Activated CD4-positive, CD25-positive, alpha-beta regulatory T cell treated with anti-CD3 and anti-CD28 coated beads, Interleukin-2, amount 50 U/mL, for 24 hours (primary cell): Measurements from ENCODE around the gene SPP1.
A peak's percentile ranks its signal among the peaks of the same experiment; 100 is the strongest.
"Not testable (repeated sequence)": the region's sequence is repeated elsewhere in the genome, so short reads cannot be mapped to it uniquely, and the experiment has no call there.

Experiments
- ATAC-seq, 2 donors: fragments of 150-1000 bp; cut with Tn5 transposase; one replicate each; pipeline ENCODE4 v1.10.0; 2021; ENCODE audit warnings: mild to moderate bottlenecking in 1 of 2, moderate library complexity in 1 of 2

SPP1 gene

DNA sequence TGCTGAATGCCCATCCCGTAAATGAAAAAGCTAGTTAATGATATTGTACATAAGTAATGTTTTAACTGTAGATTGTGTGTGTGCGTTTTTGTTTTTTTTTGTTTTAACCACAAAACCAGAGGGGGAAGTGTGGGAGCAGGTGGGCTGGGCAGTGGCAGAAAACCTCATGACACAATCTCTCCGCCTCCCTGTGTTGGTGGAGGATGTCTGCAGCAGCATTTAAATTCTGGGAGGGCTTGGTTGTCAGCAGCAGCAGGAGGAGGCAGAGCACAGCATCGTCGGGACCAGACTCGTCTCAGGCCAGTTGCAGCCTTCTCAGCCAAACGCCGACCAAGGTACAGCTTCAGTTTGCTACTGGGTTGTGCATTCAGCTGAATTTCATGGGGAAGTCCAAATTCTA lies at the start of gene SPP1:
SPP1 (plus strand) TSS at position 249 of the 400 bp plus-strand sequence. CDS start 1,182 bp downstream, outside the sequence.
- ATAC-seq = peak in 1 of 2 donors; percentile 48

DNA sequence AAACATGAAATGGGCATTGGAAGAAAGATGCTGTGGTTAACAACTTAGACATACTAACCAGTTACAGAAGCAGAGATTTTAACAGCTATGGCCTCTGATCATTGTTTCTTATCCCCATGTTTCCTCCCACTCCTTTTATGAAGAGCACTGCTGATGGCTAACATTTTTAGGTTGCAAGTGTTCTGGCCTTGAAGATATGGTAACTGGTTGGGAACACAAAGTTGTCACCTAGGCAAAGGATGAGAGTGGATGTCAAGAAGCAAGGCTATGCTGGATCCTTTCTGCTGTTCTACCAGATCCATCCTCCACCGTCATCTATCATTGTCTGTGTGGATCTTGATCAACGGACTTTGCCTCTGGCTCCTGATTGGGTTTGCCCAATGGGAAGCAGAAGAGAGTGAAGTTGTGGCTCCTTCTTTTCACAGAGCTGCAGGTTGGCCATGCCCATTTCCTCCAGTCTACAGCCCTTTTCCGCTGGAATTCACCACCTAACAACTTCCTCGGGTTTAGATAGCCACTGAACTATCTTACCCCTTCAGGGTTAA lies 48.9 kb upstream of the SPP1 start:
- no peak for ATAC-seq

DNA sequence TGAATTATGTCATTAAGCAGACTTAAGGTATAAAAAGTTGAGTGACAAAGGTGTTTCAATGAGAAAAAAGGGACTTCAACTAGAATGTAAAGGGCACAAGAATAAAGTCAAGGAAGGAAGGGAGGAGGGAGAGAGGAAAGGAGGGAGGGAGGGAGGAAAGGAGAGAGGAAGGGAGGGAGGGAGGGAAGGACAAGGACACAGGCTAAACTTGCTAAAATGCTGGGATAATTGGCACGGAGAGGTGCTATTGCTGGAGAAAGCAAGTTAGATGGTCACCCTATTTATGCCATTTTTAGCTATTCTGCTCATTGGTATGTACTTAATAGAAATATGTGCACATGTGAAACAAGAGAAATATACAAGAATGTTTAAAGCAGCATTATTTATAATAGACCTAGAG lies 44.9 kb upstream of the SPP1 start:
- no peak for ATAC-seq

DNA sequence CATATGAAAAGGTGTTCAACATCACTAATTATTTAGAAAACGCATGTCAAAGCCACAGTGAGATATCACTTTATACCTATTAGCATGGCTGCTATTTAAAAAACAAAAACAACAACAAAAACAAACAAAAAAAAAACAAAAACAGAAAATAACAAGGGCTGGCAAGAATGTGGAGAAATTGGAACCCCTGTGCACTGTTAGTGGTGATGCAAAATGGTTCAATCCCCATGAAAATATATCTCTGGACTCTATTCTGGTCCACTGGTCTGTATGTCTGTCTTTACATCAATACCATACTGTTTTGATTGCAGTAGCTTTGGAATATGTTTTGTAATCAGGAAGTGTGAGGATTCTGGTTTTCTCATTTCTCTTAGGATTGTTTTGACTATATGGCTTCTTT lies 43.6 kb upstream of the SPP1 start:
- ATAC-seq = no peak

DNA sequence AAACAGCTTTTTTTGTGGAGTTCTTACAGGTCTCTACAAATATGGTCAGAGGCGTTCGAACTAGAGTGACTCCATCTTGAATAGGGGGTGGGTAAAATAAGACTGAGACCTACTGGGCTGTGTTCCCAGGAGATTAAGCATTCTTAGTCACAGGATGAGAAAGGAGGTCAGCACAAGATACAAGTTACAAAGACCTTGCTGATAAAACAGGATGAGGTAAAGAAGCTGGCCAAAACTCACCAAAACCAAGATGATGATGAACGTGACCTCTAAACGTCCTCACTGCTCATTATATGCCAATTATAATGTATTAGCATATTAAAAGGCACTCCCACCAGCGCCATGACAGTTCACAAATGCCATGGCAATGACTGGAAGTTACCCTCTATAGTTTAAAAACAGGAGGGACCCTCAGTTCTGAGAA lies 42.8 kb upstream of the SPP1 start:
- no peak for ATAC-seq

DNA sequence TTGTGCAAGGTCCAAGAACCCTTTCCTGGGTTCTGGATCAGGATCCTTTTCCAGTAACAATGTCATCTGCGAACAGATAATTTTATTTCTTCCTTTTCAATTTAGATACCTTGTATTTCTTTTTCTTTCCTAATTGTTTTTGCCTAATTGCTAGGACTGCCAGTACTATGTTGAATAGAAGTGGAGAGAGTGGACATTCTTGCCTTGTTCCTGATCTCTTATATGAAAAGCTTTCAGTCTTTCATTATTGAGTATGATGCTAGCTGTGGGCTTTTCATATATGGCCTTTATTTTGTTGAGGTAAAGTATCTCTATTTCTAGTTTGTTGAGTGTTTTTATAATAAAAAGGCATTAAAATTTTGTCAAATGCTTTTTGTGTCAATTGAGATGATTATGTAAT lies 42.2 kb upstream of the SPP1 start:
- ATAC-seq = no peak

DNA sequence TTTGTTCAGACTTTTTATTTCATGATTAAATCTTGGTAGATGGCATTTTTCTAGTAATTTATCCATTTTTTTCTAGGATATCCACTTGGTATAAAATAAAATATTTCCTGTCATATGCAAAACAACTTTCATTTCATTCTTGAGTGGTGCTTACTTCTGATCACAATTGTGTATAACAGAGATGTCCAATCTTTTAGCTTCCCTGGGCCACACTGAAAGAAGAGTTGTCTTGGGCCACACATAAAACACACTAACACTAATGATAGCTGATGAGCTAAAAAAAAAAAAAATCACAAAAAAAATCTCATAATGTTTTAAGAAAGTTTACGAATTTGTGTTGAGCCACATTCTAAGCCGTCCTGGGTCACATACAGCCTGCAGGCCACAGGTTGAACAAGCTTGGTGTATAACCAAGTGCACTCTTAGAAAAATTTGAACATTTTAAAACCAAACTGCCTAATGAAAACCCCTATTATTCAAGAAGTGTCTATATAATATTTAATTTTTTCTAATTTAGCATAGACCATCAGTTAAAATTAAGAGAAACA lies 41.3 kb upstream of the SPP1 start:
- no peak for ATAC-seq

DNA sequence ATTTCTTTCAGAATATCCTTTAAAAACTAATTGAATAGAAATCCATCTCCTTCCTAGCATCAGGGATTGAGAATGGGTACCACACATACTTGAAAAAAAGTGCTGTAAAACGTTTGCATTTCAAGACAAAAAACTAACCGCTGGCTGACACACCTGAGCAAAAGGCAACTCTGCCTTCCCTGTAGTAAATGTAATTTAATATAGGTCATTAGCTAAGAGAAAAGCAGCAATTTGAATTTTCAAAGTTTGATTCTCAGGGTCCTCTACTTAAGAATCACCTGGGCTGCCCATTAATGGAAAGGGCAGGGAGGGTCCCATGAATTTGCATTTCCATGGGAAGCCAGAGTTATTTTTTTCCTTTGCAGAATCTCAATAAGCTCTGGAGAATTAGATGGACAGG lies 40.5 kb upstream of the SPP1 start:
- ATAC-seq = no peak

DNA sequence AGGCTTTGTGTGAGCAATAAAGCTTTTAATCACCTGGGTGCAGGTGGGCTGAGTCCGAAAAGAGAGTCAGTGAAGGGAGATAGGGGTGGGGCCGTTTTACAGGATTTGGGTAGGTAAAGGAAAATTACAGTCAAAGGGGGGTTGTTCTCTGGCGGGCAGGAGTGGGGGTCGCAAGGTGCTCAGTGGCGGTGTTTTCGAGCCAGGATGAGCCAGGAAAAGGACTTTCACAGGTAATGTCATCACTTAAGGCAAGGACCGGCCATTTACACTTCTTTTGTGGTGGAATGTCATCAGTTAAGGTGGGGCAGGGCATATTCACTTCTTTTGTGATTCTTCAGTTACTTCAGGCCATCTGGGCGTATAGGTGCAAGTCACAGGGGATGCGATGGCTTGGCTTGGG lies 39.6 kb upstream of the SPP1 start:
- not testable (repeated sequence) for ATAC-seq

DNA sequence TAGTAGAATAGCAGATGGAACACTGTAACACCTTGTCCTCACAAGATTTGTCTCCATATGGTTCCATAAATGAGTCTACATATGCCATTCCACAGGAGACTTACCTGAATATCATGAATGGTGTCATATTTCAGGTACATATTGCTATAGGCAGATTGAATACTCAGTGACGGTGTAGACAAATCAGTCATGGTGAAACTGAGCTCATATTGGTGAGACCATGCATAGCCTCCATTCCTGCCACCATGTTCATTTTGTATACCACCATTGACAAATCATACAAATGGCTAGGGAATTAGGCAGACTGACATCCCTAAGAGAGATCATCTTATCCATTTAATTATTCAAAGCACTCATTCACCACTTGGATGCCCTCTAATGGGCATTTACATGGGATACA lies 38.0 kb upstream of the SPP1 start:
- ATAC-seq = no peak

DNA sequence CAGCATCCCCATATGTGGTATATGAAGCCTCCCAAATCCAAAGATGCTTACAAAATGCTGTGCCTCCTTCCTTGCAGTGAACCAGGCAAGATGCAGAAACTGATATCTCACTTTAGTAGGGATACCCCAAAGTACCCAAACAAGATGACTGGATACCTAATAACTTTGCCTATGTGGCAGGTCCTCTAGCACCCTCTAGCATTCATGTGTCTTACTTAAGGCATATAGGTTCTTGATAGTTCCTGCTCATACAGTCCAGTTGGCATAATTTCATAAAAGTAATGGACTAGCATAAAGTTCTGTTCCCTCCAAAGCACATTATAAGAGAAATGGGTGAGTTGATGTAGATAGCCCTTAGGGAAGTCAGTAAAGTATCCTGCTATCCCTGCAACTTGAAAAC lies 36.8 kb upstream of the SPP1 start:
- ATAC-seq = no peak

DNA sequence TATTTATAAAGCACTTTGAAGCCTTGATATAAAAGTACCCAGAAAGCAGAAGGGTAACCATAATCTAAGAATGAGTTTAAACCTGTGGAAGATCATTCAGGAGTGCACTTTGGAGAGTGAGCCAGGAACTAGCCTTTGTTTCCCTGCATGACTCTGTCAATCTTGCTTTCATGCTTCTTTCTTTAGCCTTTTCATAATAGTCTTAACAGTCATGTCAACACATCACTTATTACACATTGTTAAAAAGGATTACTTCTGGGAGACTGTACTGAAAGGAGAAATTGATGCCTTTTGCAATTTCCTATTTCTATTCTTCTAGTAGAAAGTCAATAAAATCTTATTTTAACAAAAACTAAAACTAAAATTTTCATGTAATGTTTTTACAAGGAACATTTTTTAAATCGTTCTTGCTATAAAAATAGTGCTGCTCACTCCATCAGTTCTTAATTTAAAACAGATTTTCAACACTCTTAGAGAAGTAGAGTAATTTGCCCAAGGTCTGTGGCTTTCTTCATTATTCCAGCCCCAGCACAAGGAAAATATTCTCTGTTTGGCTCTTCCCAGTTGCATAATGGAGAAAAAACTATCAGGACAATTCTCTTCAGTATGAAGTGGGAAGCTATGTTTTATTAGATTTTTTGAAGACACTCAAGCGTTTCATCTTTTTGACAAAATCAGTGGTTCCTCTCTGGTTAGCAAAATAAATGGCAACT lies 35.4 kb upstream of the SPP1 start:
- no peak for ATAC-seq

DNA sequence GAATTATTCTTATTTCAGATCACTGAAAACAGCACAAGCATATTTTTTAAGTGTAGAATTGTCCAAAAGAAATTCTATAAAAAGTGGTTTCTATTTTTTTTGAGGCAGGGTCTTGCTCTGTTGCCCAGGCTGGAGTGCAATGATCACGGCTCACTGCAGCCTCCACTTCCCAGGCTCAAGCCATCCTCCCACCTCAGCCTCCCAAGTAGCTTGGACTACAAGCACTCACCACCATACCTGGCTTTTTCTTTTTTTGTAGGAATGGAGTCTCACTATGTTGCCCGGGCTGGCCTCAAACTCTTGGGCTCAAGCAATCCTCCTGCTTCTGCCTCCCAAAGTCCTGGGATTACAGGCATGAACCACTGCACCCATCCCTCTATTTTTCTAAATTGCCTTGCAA lies 34.7 kb upstream of the SPP1 start:
- not testable (repeated sequence) for ATAC-seq

DNA sequence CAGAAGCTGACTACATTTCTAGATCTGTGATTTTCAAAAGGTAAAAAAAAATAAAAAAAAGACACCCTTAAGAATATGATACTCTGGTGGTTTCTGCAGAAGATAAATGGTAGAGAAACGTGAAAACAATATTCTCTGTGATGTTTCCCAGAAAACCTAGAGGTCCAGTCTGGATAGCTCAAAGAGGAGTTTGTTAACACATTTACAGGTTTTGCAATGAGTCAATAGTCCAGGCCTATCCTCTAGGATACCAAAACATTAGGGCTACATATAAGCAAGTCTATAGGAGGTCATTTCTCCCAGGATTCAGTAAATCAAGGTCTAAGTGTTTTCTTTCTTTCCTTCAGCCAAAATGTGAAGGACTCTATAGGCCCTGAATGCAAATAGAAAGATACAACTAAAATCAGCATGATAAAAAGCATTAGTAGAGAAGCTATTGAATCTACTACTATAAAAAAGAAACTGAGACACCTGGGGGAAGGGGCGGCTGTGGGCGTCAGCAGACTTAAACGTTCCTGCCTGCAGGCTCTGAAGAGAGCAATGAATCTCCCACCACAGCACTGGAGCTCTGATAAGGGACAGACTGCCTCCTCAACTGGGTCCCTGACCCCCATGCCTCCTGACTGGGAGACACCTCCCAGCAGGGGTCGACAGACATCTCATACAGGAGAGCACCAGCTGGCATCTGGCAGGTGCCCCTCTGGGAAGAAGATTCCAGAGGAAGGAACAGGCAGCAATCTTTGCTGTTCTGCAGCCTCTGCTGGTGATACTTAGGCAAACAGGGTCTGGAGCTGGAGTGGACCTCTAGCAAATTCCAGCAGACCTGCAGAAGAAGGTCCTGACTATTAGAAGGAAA lies 33.7 kb upstream of the SPP1 start:
- no peak for ATAC-seq

DNA sequence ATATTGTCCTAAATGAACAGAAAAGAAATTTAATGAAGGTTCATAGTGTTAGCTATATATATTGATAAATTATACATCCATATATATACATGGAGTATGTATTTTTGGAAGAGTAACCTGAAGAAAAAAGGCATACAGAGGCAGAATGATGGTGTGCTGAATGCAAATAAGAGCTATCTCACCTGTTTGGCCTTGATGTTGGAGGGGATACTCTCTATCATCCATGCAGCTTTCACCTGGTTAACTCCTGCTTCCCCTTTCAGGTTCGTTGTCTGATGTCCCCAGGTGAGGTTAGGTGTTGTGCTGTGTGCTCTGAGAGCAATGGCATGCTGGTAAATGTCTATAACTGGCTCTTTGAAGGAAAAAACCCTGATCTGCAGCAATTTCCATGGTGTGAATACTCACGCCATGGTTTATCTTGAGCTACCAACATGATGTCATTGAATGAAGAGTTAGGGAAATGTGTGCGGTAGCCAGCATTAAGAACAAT lies 31.8 kb upstream of the SPP1 start:
- no peak for ATAC-seq

DNA sequence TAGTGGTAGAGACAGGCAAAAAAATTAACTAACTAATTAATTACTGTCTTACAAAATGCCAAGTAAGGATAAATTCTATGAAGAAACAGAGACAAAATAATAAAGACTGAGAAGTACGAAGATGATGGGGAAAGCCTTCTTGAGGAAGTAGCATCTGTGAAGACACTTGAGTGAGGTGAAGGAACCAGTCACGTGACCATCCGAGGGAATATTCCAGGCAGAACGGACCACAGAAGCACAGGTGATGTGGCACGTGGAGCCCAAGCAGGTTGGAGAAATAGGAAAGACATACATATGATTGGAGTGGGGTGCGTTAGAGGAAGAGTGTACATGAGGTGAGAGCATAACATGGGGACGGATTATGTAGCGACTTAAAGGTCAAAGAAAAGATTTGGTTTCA lies 30.5 kb upstream of the SPP1 start:
- ATAC-seq = no peak

DNA sequence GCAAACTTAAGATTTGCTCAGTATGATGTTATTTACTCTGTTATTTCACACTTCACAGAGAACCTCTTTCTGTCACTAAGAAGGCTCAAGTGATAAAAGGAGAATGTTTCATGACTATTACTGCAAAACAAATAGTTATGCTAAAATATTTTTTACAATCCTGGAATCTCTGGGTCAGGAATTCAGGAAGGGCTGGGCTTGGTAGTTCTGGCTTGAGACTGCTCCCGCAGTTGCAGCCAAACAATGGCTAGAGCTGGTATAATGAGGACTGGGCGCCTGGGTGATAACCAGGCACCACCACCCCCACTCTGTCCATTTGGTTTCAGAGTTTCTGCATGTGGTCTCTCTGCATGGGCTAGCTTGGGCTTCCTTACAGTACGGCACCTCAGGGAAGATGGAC lies 28.7 kb upstream of the SPP1 start:
- ATAC-seq = no peak

DNA sequence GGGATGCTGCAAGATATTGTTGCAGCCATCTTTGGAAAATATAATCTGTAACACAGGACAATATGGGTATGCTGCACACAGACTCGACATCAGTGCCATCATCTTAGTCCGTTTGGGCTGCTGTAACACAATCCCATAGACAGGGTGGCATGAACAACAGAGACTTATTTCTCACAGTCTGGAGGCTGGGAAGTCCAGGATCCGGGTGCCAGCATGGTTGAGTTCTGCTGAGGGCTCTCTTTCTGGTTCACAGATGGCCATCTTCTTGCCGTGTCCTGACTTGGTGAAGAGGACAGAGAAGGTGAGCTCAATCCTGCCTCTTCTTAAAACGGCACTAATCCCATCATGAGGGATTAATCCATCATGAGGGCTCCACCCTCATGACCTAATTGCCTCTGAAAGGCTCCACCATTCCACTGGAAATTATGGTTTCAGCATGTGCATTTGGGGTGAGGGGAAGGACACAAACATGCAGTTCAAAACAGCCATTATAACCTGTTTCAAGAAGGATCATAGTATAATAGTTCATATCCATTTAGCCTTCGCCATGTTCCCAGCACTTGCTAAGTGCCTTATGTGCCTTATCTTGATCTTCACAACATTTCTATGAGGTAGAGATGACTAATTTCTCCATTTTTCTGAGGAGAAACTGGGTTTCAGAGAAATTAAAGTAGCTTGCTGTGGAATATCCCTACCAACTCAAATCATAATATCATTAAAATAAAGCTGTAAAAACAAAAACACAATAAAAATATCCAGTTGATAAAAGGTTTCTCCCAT lies 27.9 kb upstream of the SPP1 start:
- ATAC-seq = no peak

DNA sequence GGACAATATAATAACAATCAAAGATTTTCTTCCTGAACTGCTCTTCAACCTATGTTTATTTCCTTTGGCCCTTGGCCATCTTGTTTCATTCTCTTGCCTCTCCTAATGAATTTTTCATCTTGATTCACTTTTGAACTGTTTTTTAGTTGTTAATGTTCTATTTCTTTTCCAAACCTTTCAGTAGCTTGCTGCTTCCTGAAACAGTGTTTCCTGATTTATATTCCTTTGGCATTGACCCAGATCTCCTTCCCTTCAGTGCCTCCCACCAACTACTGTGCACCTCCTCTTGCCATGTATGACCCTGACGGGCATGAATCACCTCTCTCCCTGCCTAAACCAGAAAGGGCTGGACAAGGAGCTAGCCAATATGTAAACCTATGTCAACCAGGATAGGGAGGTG lies 25.6 kb upstream of the SPP1 start:
- ATAC-seq = no peak

DNA sequence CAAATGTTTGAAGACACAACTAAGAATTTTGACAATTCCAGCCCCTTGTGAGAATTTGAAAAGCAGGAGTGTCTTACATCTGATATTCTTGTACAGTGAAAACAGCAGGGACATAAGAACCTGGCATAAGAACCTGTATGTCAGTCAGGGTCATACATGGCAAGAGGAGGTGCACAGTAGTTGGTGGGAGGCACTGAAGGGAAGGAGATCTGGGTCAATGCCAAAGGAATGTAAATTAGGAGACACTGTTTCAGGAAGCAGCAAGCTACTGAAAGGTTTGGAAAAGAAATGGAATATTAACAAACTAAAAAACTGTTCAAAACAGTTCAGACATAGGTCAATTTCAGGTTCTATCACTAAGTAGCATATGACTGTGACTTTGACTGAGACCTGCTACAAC lies 25.0 kb upstream of the SPP1 start:
- ATAC-seq = no peak

DNA sequence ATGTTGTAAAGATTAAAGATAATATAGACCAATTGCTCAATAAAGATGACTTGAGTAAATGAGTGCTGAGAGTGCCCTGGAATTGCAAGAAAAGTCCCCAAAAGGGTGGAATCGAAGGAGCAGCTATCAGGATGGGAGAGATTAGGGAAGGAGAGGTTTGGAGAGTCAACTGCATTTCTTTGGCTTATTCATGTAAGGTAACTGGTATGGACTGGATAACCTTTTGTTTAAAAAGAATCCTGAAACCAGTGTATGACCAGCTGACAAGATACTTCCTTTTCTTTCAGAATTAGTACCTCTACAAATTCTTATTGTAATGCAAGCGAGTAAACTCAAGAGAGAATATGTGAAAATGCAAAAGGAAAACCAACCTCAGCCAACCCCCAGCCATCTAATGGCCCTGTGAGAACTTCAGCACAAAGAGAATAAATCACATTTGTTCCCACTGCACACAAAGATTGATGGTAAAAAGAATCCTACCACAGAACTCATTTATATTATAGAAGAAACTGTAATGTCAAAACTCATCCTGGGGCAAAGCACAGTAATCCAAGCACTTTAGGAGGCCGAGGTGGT lies 24.5 kb upstream of the SPP1 start:
- no peak for ATAC-seq

DNA sequence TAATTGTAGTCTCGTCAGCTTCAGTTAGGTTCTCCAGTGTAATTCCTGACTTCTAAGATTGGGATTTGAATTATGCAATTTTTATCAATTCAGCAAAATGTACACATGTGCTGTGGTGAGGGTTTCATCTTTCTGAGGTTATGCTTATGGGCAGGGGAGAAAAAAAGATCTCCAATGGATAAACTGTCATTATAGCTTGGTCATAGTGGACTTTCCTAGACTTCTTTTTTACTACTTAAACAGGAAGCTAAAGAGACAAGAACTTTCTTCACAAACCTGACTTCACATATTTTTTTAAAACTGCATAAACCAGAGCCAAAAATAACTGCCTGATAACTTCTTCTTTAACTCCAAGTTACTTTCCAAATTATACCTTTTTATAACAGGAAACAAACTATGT lies 21.7 kb upstream of the SPP1 start:
- ATAC-seq = no peak
